Nephron (organoid): Measurements from ENCODE around the gene LRP5.

Source experiments
- H3K27ac Mint-ChIP-seq, 3 experiments: 2 replicates each; pipeline ENCODE4 v1.8.0; 2020; ENCODE audit warnings: mixed read lengths in 3 of 3, mild to moderate bottlenecking in 2 of 3, moderate library complexity in 1 of 3
- H3K27me3 Mint-ChIP-seq: 2 replicates; pipeline ENCODE4 v1.8.0; 2021; ENCODE audit warnings: low read depth, mild to moderate bottlenecking, moderate library complexity, mixed read lengths
- H3K36me3 Mint-ChIP-seq: 2 replicates; pipeline ENCODE4 v1.8.0; 2020; ENCODE audit warnings: low read depth, mixed read lengths
- H3K4me1 Mint-ChIP-seq: 2 replicates; pipeline ENCODE4 v1.8.0; 2020; ENCODE audit warnings: mixed read lengths
- H3K4me3 Mint-ChIP-seq, 3 experiments: 2 replicates each; pipeline ENCODE4 v1.8.0; 2020; ENCODE audit warnings: mild to moderate bottlenecking in 3 of 3, mixed read lengths in 3 of 3, moderate library complexity in 2 of 3
- H3K9me3 Mint-ChIP-seq: 2 replicates; pipeline ENCODE4 v1.8.0; 2020; ENCODE audit warnings: mixed read lengths
- CTCF ChIP-seq, 3 experiments: fragments of 200-600 bp; sonication (generic); IDR thresholded peaks; one replicate each; pipeline ENCODE4 v1.5.0; 2021; ENCODE audit warnings: antibody characterized with exemption in 3 of 3; ENCODE audit not compliant: unreplicated experiment in 3 of 3

The LRP5 gene

GRCh38 chr11:68467201-68467834 lies 154.9 kb downstream of the LRP5 start:
- Mint-ChIP-seq H3K9me3 (peaks cover 12% of the 10 kb centered on the region), H3K27me3 (no peaks in the 10 kb centered on the region), H3K4me3 (no peak overlapping the region), H3K4me1 (peaks cover 75% of the 10 kb centered on the region), H3K36me3 (peaks cover 56% of the 10 kb centered on the region), H3K27ac (no peak overlapping the region)
- no peak for TF ChIP-seq CTCF (IDR thresholded peaks at IDR 0.05; ENCODE audit: unreplicated experiment in 3 of 3)

DNA sequence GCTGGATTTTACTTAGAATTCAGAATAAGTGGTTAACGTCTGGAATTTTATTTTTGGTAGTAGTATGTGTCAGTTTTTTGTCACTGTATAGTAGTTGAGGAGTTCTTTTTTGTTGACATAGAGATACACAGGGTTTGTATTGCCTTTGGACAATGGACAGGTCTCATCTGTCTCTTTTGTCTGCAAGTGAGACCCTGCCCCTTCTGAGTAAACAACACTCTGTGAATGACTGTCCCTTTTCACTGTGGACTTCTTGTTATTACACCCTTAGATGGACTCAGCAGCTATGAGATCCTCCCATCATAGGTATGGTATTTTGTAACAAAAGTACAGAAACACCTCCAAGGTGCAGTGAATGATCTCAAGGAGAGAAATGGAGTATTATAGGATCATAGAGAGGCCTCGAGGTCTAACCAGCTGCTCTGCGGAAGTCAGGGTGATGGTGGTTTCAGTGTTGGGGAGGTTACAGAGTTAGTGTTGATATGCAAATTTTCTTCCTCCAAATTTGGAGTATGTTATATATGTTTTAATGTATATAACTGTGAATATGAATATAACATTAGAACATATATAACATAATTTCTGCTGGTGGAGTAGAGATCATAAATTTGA lies 155.9 kb downstream of the LRP5 start:
- peak overlapping the region in 2 of 3 experiments; percentile 4 to 9 for H3K27ac Mint-ChIP-seq

GRCh38 chr11:68469122-68469521 lies 156.7 kb downstream of the LRP5 start:
- Mint-ChIP-seq H3K27ac (no peak overlapping the region), H3K36me3 (peaks cover 69% of the 10 kb centered on the region), H3K27me3 (no peaks in the 10 kb centered on the region), H3K4me1 (peaks cover 61% of the 10 kb centered on the region), H3K9me3 (peaks cover 18% of the 10 kb centered on the region), H3K4me3 (no peak overlapping the region)
- no peak for TF ChIP-seq CTCF (IDR thresholded peaks at IDR 0.05; ENCODE audit: unreplicated experiment in 3 of 3)

More for the DNA sequence above, 155.9 kb downstream of the LRP5 start:
- H3K4me1 Mint-ChIP-seq: peaks cover 68% of the 10 kb centered on the region
- H3K36me3 Mint-ChIP-seq: peaks cover 66% of the 10 kb centered on the region
- TF ChIP-seq CTCF (IDR thresholded peaks at IDR 0.05; ENCODE audit: unreplicated experiment in 3 of 3): no peak
- no peak overlapping the region for H3K4me3 Mint-ChIP-seq
- H3K9me3 Mint-ChIP-seq: peaks cover 13% of the 10 kb centered on the region
- no peaks in the 10 kb centered on the region for H3K27me3 Mint-ChIP-seq

DNA sequence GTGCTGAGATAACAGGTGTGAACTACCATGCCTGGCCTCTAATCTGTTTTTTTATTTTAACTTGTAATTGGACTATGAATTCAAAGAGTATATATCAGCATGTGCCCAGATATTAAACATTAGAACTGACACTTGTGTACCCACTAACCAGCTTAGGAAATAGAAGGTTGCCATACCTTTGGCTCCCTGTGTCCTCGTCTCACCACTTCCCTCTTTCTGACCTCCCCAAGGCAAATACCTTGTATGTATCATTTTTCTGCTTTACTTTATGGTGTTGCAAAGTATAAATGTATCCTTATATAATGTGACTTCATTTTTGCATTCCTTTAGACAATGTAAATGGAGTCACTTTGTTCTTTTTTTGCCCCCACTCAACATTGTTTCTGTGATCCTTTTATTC lies 157.3 kb downstream of the LRP5 start:
- H3K27me3 Mint-ChIP-seq: no peaks in the 10 kb centered on the region
- no peak for TF ChIP-seq CTCF (IDR thresholded peaks at IDR 0.05; ENCODE audit: unreplicated experiment in 3 of 3)
- peaks cover 74% of the 10 kb centered on the region for H3K36me3 Mint-ChIP-seq
- H3K27ac Mint-ChIP-seq: peak overlapping the region; percentile 4 to 37 (median 29)
- H3K4me1 Mint-ChIP-seq: peaks cover 61% of the 10 kb centered on the region
- H3K4me3 Mint-ChIP-seq: no peak overlapping the region
- H3K9me3 Mint-ChIP-seq: peaks cover 21% of the 10 kb centered on the region

- H3K27ac Mint-ChIP-seq: peak overlapping the region; percentile 31 to 68 (median 32)
- no peak for TF ChIP-seq CTCF (IDR thresholded peaks at IDR 0.05; ENCODE audit: unreplicated experiment in 3 of 3)
- peaks cover 80% of the 10 kb centered on the region for H3K36me3 Mint-ChIP-seq
- H3K4me3 Mint-ChIP-seq: peak overlapping the region in 2 of 3 experiments; percentile 3 to 7
- H3K27me3 Mint-ChIP-seq: no peaks in the 10 kb centered on the region
- peaks cover 57% of the 10 kb centered on the region for H3K4me1 Mint-ChIP-seq
- peaks cover 21% of the 10 kb centered on the region for H3K9me3 Mint-ChIP-seq
Observed at GRCh38 chr11:68470304-68470811, 158.0 kb downstream of the LRP5 start.
